Pancreas (tissue), 10 donors: Measurements from ENCODE around the gene SLCO2A1. TPM values are rescaled to one million over a fixed set of nuclear protein-coding genes. Genes with fewer than 3 reads are reported as not detected.

ENCODE experiments used
- ATAC-seq, 4 donors: fragments of 200-7000 bp; cut with Tn5 transposase; one replicate each; pipeline versions ENCODE4 v1.8.0 to v1.9.1; 2020; ENCODE audit warnings: mild to moderate bottlenecking in 4 of 4, moderate library complexity in 4 of 4
- DNase-seq, 6 donors: peaks; one replicate each; pipeline ENCODE4 v3.0.0-alpha.2; 2020
- FAIRE-seq: peaks from 2 replicates; lab custom pipeline; 2012; peaks lifted over from hg19 to GRCh38; lab: Jason Lieb, UNC
- H3K27ac ChIP-seq, 4 donors: fragments of 200-600 bp; sonication (generic); 1 replicate in 3 of 4; 2 replicates in 1 of 4; pipeline versions ENCODE4 v1.5.0 to v1.8.0; 2020
- H3K27me3 ChIP-seq, 4 donors: fragments of 200-600 bp; one replicate each; pipeline ENCODE4 v1.8.0; 2021
- H3K36me3 ChIP-seq, 3 donors: fragments of 200-600 bp; sonication (generic) in 1 of 3; one replicate each; pipeline versions ENCODE4 v1.5.0 to v1.8.0; 2020 to 2021
- H3K4me1 ChIP-seq, 3 donors: fragments of 200-600 bp; one replicate each; pipeline ENCODE4 v1.8.0; 2021
- H3K4me3 ChIP-seq, 4 donors: fragments of 200-600 bp; sonication (generic) in 2 of 4; one replicate each; pipeline versions ENCODE4 v1.5.0 to v1.8.0; 2020 to 2021
- H3K9me3 ChIP-seq, 4 donors: fragments of 200-600 bp; one replicate each; pipeline ENCODE4 v1.8.0; 2021
- WGBS, 2 donors: extraction: QIAGEN DNeasy Blood & Tissue Kit; methylation state at CpG; one replicate each; pipeline ENCODE4 v1.1.7; 2013; 5-methylcytosine and 5-hydroxymethylcytosine counted together
- intact Hi-C, 3 donors: fragments of 100-400 bp; cut with DNase I; formaldehyde crosslinking; loops; one replicate each; pipeline versions ENCODE4 v1.11.1 to v1.14.2; 2022
- polyA plus RNA-seq, 2 donors: library from polyadenylated mRNA; stranded (reverse); fragments of 200-250 nt; gene quantifications; one replicate each; pipeline ENCODE4 v1.2.3, GENCODE V29; 2013
- total RNA-seq, 6 donors: library from RNA; stranded (reverse); fragmentation: NEBNext Ultra II Directional in 4 of 6; extraction: Animal tissue kit (Norgen Biotek cat#: 25700) in 4 of 6; gene quantifications; one replicate each; pipeline versions ENCODE4 v1.2.1 to v1.2.4, GENCODE V29; 2021 to 2023
- TF ChIP-seq, protein P1 (sequence below), 4 donors: fragments of 200-600 bp; sonication (generic) in 3 of 4; IDR thresholded peaks; one replicate each; pipeline versions ENCODE4 v1.5.0 to v1.8.0; 2021; ENCODE audit warnings: antibody characterized with exemption in 4 of 4
- donor health status: healthy with polysubstance abuse.
- donor health status: DM: no; HTN: no; CAD: no; lungs with moderate emphysema.
- donor health status: DM: no; HTN: no; CAD: no.
- donor health status: control.
- donor health status: control.
- donor health status: Bipolar disorder and iron deficiency.
- donor health status: DM: yes; HTN: yes; CAD: no.
- donor health status: DM: no; HTN: no; CAD: no.
- donor health status: DM: no; HTN: no; CAD: no.
- donor health status: DM: yes; HTN: yes; CAD: no.

The SLCO2A1 gene
- total RNA-seq (10 to 100 TPM in 4 of 6 donors, 1 to 10 TPM in 2; 4.6 to 16.8 (median 10.4) TPM), polyA plus RNA-seq (10 to 100 TPM in 1 of 2 donors, 1 to 10 TPM in 1; 7.2 to 17.5 TPM)

DNA sequence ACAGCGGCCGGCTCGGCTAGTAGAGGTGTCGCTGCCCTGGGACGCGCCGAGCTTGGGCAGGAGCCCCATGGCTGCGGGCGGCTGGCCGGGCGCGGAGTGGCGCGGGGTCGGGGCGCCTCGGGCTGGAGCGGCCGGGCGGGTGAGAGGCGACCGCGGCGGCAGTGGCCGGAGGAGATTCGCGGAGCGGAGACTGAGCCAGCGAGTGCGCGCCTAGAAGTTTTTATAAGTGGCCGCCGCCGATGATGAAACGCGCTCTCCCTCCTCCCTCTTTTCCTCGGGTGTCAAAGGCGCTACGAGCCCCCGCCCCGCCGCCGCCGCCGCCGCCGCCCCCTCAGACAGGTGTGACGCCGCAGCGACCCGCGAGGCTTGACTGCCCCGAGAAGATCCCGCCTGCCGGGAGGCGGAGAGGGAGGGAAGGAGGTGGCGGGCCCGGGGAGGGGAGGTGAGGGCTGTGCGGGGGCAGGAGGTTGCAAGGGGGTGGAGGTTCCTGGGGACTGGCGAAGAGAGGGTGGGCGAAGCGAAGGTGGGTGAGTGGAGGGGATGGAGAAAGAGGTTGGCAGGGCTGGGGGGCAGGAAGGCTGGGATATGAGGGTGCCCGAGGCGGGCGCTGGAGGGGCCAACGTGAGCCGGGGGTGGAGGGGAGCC, at the start of gene SLCO2A1:
TSS of gene SLCO2A1 (minus strand) at position 192 of the 645 bp plus-strand sequence. CDS start at position 69, 123 bp downstream.
- peak in 4 of 6 donors; percentile 26 to 73 (median 56) for DNase-seq
- intact Hi-C loops, result no loop called here
- peak; percentile 72 to 83 (median 78) for ATAC-seq
- Histone ChIP-seq H3K36me3 (no peaks in the 10 kb centered on the region), H3K9me3 (no peaks in the 10 kb centered on the region), H3K4me3 (peak within 1 kb of the TSS; percentile 31 to 65 (median 46)), H3K27me3 (peaks cover 0 to 4% (median 0%) of the 10 kb centered on the region in 4 donors), H3K27ac (no peak within 1 kb of the TSS), H3K4me1 (peaks cover 0 to 3% (median 0%) of the 10 kb centered on the region in 3 donors)
- WGBS, 2 donors, result 1 to 2% methylated on average over 42 to 66 of the region's 67 CpGs
- TF ChIP-seq, protein P1, sequence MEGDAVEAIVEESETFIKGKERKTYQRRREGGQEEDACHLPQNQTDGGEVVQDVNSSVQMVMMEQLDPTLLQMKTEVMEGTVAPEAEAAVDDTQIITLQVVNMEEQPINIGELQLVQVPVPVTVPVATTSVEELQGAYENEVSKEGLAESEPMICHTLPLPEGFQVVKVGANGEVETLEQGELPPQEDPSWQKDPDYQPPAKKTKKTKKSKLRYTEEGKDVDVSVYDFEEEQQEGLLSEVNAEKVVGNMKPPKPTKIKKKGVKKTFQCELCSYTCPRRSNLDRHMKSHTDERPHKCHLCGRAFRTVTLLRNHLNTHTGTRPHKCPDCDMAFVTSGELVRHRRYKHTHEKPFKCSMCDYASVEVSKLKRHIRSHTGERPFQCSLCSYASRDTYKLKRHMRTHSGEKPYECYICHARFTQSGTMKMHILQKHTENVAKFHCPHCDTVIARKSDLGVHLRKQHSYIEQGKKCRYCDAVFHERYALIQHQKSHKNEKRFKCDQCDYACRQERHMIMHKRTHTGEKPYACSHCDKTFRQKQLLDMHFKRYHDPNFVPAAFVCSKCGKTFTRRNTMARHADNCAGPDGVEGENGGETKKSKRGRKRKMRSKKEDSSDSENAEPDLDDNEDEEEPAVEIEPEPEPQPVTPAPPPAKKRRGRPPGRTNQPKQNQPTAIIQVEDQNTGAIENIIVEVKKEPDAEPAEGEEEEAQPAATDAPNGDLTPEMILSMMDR (IDR thresholded peaks at IDR 0.05), result no peak
- no peak for FAIRE-seq

DNA sequence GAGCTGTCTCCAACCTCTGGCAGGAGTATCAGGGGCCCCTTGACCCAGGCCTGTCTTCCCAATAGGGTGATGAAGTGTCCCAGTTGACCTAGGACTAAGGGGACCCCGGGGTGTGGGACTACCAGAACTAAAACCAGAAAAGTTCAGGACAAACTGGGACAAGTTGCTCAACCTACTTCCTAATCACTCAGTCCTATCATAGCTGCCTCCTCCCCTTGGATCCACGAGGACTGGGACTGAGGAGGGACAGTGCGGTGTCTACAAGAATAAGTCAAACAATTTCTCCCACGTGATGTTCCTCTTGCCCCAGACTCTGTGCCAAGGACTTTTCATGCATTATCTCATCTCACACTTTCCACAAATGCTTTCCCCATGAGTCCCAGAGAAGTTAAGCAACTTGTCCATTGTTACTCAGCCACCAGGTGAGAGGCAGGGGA, 49.4 kb upstream of the SLCO2A1 start:
- Histone ChIP-seq H3K36me3 (no peaks in the 10 kb centered on the region), H3K27me3 (no peaks in the 10 kb centered on the region), H3K4me3 (no peak overlapping the region), H3K9me3 (no peaks in the 10 kb centered on the region), H3K27ac (no peak overlapping the region), H3K4me1 (no peaks in the 10 kb centered on the region)
- DNase-seq (no peak), ATAC-seq (peak in 1 of 4 donors; percentile 16), FAIRE-seq (no peak)
- TF ChIP-seq, protein P1 (IDR thresholded peaks at IDR 0.05), result no peak
- intact Hi-C loops, result no loop called here
- 73 to 85% methylated on average over 4 of the region's 4 CpGs for WGBS, 2 donors

DNA sequence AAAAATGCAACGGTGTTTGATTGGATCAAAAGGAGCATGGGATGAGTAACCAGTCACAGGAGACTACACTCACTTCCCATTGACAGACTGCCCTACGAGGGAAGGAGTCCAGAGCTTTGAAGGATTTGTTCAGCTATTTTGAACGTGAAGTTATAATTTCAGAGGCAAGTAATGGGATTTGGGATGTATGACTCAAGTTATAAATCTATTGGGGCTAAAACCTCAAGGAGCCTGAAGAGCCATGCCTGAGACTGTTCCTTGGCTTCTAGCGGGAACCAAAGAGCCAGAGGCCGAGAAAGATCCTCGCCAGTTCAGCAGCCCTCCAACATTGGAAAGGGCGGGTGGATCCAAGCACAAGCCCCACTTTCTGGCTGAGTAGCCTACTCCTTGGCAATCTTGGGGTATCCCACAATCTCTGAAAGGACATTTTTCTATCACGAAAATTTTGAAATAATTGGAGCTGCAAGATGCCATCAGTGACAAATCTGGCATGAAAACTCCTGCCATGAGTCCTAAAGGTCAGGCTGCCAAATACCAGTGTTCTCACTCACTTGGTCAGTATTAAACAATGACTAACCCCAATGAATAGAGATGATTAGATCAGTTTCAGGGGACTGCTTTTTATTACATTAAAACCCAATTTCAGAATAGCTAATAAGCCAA, 48.6 kb upstream of the SLCO2A1 start:
- no peak for DNase-seq
- no peaks in the 10 kb centered on the region for H3K27me3 ChIP-seq
- WGBS, 2 donors, result 84 to 87% methylated on average over 8 of the region's 8 CpGs
- FAIRE-seq, result no peak
- no peaks in the 10 kb centered on the region for H3K36me3 ChIP-seq
- H3K27ac ChIP-seq, result no peak overlapping the region
- H3K4me3 ChIP-seq, result no peak overlapping the region
- TF ChIP-seq, protein P1 (IDR thresholded peaks at IDR 0.05), result no peak
- no peaks in the 10 kb centered on the region for H3K9me3 ChIP-seq
- no peaks in the 10 kb centered on the region for H3K4me1 ChIP-seq
- intact Hi-C loops, result no loop called here
- no peak for ATAC-seq

DNA sequence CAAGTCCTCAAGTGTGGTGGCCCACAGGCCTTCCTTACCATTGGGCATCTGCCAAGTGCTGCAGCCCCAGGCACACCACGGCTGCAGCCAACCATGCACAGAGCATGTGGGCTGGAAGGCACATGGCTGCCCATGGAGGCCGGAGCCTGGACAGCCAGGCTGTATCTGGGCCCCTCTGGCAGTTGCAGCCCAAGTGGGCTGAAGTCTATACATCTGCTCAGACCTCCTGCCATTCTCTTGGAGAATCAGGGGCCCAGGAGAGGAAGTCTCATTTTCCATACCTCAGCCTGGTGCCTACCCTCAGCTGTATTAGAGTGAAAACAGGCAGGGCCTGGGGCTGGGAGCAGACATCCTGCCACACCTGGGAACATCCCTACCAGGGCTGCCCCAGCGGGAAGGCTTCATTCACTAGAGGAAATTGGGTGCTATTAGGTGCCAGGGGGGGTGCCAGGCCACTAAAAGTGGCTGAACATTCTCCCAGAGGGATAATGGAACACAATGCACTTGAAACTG, 48.0 kb upstream of the SLCO2A1 start:
- no peak overlapping the region for H3K27ac ChIP-seq
- no peaks in the 10 kb centered on the region for H3K36me3 ChIP-seq
- no peak for ATAC-seq
- no peaks in the 10 kb centered on the region for H3K4me1 ChIP-seq
- intact Hi-C loops, result no loop called here
- no peaks in the 10 kb centered on the region for H3K27me3 ChIP-seq
- no peaks in the 10 kb centered on the region for H3K9me3 ChIP-seq
- no peak for DNase-seq
- H3K4me3 ChIP-seq, result no peak overlapping the region
- TF ChIP-seq, protein P1 (IDR thresholded peaks at IDR 0.05), result no peak
- FAIRE-seq, result no peak
- WGBS, 2 donors, result 92 to 96% methylated on average over 3 of the region's 3 CpGs
